H9 (cell line): ENCODE data around the gene GFOD2. TPM values are rescaled to one million over a fixed set of nuclear protein-coding genes. Genes with fewer than 3 reads are reported as not detected.

Experiments
- DNase-seq: peaks from one replicate; pipeline ENCODE4 v3.0.0-alpha.2; 2017
- H2AFZ ChIP-seq: one replicate; pipeline ENCODE4 v1.6.1; 2013; ENCODE audit warnings: mild to moderate bottlenecking, low read length, control low read depth, moderate library complexity
- H2AK5ac ChIP-seq: 2 replicates; pipeline ENCODE4 v1.6.1; 2013; ENCODE audit warnings: low read length, control low read depth, mixed read lengths; ENCODE audit not compliant: insufficient read length
- H2BK120ac ChIP-seq: one replicate; pipeline ENCODE4 v1.6.1; 2013; ENCODE audit warnings: low read depth, mild to moderate bottlenecking, low read length, control low read depth, inconsistent platforms; ENCODE audit not compliant: poor library complexity, severe bottlenecking
- H2BK12ac ChIP-seq: 2 replicates; pipeline ENCODE4 v1.6.1; 2013; ENCODE audit warnings: low read length, control low read depth, mixed read lengths, low read depth; ENCODE audit not compliant: insufficient read length
- H2BK15ac ChIP-seq: 2 replicates; pipeline ENCODE4 v1.6.1; 2013; ENCODE audit warnings: low read depth, low read length, control low read depth
- H2BK20ac ChIP-seq: one replicate; pipeline ENCODE4 v1.6.1; 2013; ENCODE audit warnings: low read depth, mild to moderate bottlenecking, low read length, control low read depth, inconsistent platforms; ENCODE audit not compliant: poor library complexity, severe bottlenecking
- H2BK5ac ChIP-seq: 2 replicates; pipeline ENCODE4 v1.6.1; 2013; ENCODE audit warnings: low read length, control low read depth, mixed read lengths; ENCODE audit not compliant: insufficient read length
- H3K14ac ChIP-seq: 2 replicates; pipeline ENCODE4 v1.6.1; 2013; ENCODE audit warnings: low read length, control low read depth; ENCODE audit not compliant: insufficient read depth
- H3K18ac ChIP-seq: 2 replicates; pipeline ENCODE4 v1.6.1; 2013; ENCODE audit warnings: low read depth, mild to moderate bottlenecking, mixed read lengths, low read length, control low read depth; ENCODE audit not compliant: insufficient read length
- H3K23ac ChIP-seq: 2 replicates; pipeline ENCODE4 v1.6.1; 2013; ENCODE audit warnings: low read length, control low read depth, mixed read lengths, low read depth; ENCODE audit not compliant: insufficient read length
- H3K23me2 ChIP-seq: 2 replicates; pipeline ENCODE4 v1.6.1; 2013; ENCODE audit warnings: low read depth, mild to moderate bottlenecking, mixed read lengths, low read length, control low read depth; ENCODE audit not compliant: insufficient read length, poor library complexity, severe bottlenecking
- H3K27ac ChIP-seq: 2 replicates; pipeline ENCODE4 v1.5.1; 2013; ENCODE audit warnings: low read length, control low read depth, mixed read lengths, low read depth; ENCODE audit not compliant: insufficient read length
- H3K27me3 ChIP-seq: 2 replicates; pipeline ENCODE4 v1.6.1; 2013; ENCODE audit warnings: low read length, control low read depth, inconsistent platforms; ENCODE audit not compliant: insufficient read depth
- H3K4ac ChIP-seq: 2 replicates; pipeline ENCODE4 v1.6.1; 2013; ENCODE audit warnings: low read depth, mild to moderate bottlenecking, control low read depth, inconsistent platforms, low read length, moderate library complexity
- H3K4me1 ChIP-seq: 2 replicates; pipeline ENCODE4 v1.6.1; 2013; ENCODE audit warnings: low read length, control low read depth, inconsistent platforms; ENCODE audit not compliant: insufficient read depth
- H3K4me2 ChIP-seq: 2 replicates; pipeline ENCODE4 v1.6.1; 2013; ENCODE audit warnings: low read length, control low read depth, mixed read lengths; ENCODE audit not compliant: insufficient read length, insufficient read depth
- H3K56ac ChIP-seq: 2 replicates; pipeline ENCODE4 v1.6.1; 2013; ENCODE audit warnings: low read depth, mild to moderate bottlenecking, mixed read lengths, low read length, control low read depth; ENCODE audit not compliant: insufficient read length
- H3K79me1 ChIP-seq: 2 replicates; pipeline ENCODE4 v1.6.1; 2013; ENCODE audit warnings: low read depth, mild to moderate bottlenecking, moderate library complexity, low read length, control low read depth, inconsistent platforms; ENCODE audit not compliant: insufficient read depth, poor library complexity, severe bottlenecking
- H3K79me2 ChIP-seq: 2 replicates; pipeline ENCODE4 v1.6.1; 2013; ENCODE audit warnings: low read length, control low read depth, inconsistent platforms; ENCODE audit not compliant: insufficient read depth
- H3K9ac ChIP-seq: 2 replicates; pipeline ENCODE4 v1.6.1; 2013; ENCODE audit warnings: low read length, control low read depth, mixed read lengths; ENCODE audit not compliant: insufficient read length; ENCODE audit errors: extremely low read depth
- H3K9me3 ChIP-seq: one replicate; pipeline ENCODE4 v1.6.1; 2013; ENCODE audit warnings: low read depth, low read length, inconsistent platforms; ENCODE audit not compliant: control insufficient read depth
- H3T11ph ChIP-seq: one replicate; pipeline ENCODE4 v1.6.1; 2013; ENCODE audit warnings: mild to moderate bottlenecking, low read length, control low read depth, inconsistent platforms
- H4K20me1 ChIP-seq: one replicate; pipeline ENCODE4 v1.6.1; 2013; ENCODE audit not compliant: control insufficient read depth, insufficient read length, insufficient read depth
- H4K5ac ChIP-seq: 2 replicates; pipeline ENCODE4 v1.6.1; 2013; ENCODE audit warnings: low read depth, mild to moderate bottlenecking, mixed read lengths, low read length, control low read depth; ENCODE audit not compliant: insufficient read length
- H4K8ac ChIP-seq: replicated peaks from 2 replicates; pipeline ENCODE4 v1.6.1; 2013; ENCODE audit warnings: low read length, control low read depth, mixed read lengths, low read depth; ENCODE audit not compliant: insufficient read length
- H4K91ac ChIP-seq: 2 replicates; pipeline ENCODE4 v1.6.1; 2013; ENCODE audit warnings: low read depth, mild to moderate bottlenecking, moderate library complexity, mixed read lengths, low read length, control low read depth; ENCODE audit not compliant: insufficient read length
- H3K27ac Mint-ChIP-seq, 3 experiments: 2 replicates in 2 of 3; 3 replicates in 1 of 3; pipeline ENCODE4 v1.8.0; 2020 to 2021; ENCODE audit warnings: mixed read lengths in 3 of 3, mild to moderate bottlenecking in 1 of 3, moderate library complexity in 1 of 3
- H3K27me3 Mint-ChIP-seq: 2 replicates; pipeline ENCODE4 v1.8.0; 2021; ENCODE audit warnings: low read depth, mild to moderate bottlenecking, moderate library complexity, mixed read lengths
- H3K36me3 Mint-ChIP-seq, 3 experiments: 2 replicates in 2 of 3; 3 replicates in 1 of 3; pipeline ENCODE4 v1.8.0; 2020 to 2021; ENCODE audit warnings: low read depth in 3 of 3, mixed read lengths in 3 of 3; ENCODE audit not compliant: insufficient read depth in 1 of 3
- H3K4me1 Mint-ChIP-seq, 2 experiments: 2 replicates each; pipeline ENCODE4 v1.8.0; 2020; ENCODE audit warnings: mixed read lengths in 2 of 2
- H3K4me3 Mint-ChIP-seq, 2 experiments: 2 replicates in 1 of 2; 3 replicates in 1 of 2; pipeline ENCODE4 v1.8.0; 2020 to 2021; ENCODE audit warnings: mild to moderate bottlenecking in 2 of 2, mixed read lengths in 2 of 2, moderate library complexity in 1 of 2
- H3K9me3 Mint-ChIP-seq, 2 experiments: 2 replicates in 1 of 2; 3 replicates in 1 of 2; pipeline ENCODE4 v1.8.0; 2020; ENCODE audit warnings: mild to moderate bottlenecking in 2 of 2, mixed read lengths in 2 of 2, moderate library complexity in 1 of 2
- CTCF ChIP-seq: fragments of 200-600 bp; sonication (generic); conservative IDR thresholded peaks from 3 replicates; pipeline ENCODE4 v1.8.0; 2021; ENCODE audit warnings: antibody characterized with exemption, mild to moderate bottlenecking
- WGBS: extraction: QIAGEN DNeasy Blood & Tissue Kit; methylation state at CpG from one replicate; pipeline ENCODE4 v1.1.7; 2013; ENCODE audit warnings: missing lambda C conversion rate, low lambda C conversion rate, mixed read lengths; ENCODE audit not compliant: insufficient read length; ENCODE audit errors: extremely low coverage; 5-methylcytosine and 5-hydroxymethylcytosine counted together
- total RNA-seq: library from RNA; stranded (reverse); gene quantifications from 2 replicates; pipeline ENCODE4 v1.2.1, GENCODE V29; 2021

Gene GFOD2
- total RNA-seq, 1 experiment from 2014 or later = 21.8 TPM

GRCh38 chr16:67748834-67749233, 29.7 kb upstream of the GFOD2 start:
- Histone ChIP-seq H3K4ac (no peak overlapping the region), H2BK20ac (no peak overlapping the region), H4K20me1 (peaks cover 2% of the 10 kb centered on the region), H3K4me2 (no peak overlapping the region), H2BK12ac (no peak overlapping the region), H3K27ac (no peak overlapping the region), H3K79me1 (no peaks in the 10 kb centered on the region), H2AK5ac (no peak overlapping the region), H4K91ac (no peak overlapping the region), H3K9ac (no peak overlapping the region), H3K14ac (no peak overlapping the region), H4K5ac (no peak overlapping the region), H2BK15ac (no peak overlapping the region; the same call in 1 of the 2 replicates), H4K8ac (no peak overlapping the region), H2BK5ac (no peak overlapping the region), H3K4me1 (no peaks in the 10 kb centered on the region), H3K23me2 (no peaks in the 10 kb centered on the region), H3K23ac (no peak overlapping the region), H2AFZ (no peak overlapping the region), H3K27me3 (no peaks in the 10 kb centered on the region), H2BK120ac (no peak overlapping the region), H3K56ac (no peak overlapping the region), H3K18ac (no peak overlapping the region), H3K9me3 (no peaks in the 10 kb centered on the region), H3K79me2 (no peaks in the 10 kb centered on the region), H3T11ph (no peak overlapping the region)
- Mint-ChIP-seq H3K36me3 (peaks cover 3 to 13% (median 9%) of the 10 kb centered on the region in 3 experiments), H3K27me3 (no peaks in the 10 kb centered on the region), H3K4me1 (peaks cover 10 to 12% of the 10 kb centered on the region in 2 experiments), H3K4me3 (no peak overlapping the region), H3K9me3 (no peaks in the 10 kb centered on the region), H3K27ac (peak overlapping the region; percentile 3 to 88 (median 87); a peak in 5 of 7 replicates)
- no peak for DNase-seq
- no CpG with 5 or more reads among the region's 3 CpGs for WGBS
- TF ChIP-seq CTCF = no peak
